ENCODE data around the gene KRT1.

The KRT1 gene

DNA sequence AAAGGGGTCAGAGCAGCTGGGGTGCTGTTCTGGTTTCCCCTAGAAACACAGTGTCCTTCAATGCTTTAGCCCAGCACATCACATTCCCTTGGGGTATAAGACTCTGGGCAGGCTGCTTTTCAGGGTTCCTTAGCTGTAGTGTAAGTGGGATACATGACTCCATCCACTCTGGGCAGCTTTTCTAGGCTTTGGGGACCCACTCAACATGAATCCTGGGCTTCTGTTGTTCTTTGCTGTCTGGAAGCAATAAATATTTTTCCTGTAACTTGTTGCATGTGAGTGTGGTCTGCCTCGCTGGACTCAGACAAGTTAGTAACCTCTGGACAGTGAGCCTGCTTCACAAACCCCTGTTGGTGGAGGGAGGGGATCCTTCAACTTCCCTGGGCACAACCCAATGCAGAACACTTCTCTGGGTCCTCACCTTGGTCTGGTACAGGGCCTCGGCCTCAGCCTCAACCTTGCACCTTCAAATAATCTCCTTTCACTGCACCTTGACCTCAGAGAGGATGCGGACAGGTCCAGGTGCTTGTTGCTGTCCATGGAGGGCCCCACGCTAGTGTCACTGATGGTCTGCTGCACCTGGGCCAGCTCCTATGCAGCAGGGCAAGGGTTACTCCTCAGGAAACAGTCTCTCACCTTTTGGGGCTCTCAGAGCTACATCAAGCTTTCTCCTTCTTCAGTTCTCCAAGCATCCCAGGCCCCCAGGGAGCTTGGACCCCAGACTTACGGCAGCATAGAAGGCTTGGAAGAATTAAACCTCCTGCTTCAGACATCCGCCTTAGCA is 48.3 kb downstream of the KRT1 start:
- H3K4me1 ChIP-seq (ENCODE audit: control insufficient read depth, low read depth, low read length), result no peaks in the 10 kb centered on the region
- H3K27me3 ChIP-seq (ENCODE audit: control insufficient read depth, insufficient read depth, low read length), result no peaks in the 10 kb centered on the region
- no peaks in the 10 kb centered on the region for H3K9me3 ChIP-seq (ENCODE audit: control insufficient read depth, low read depth, low read length)
- H3K4me3 ChIP-seq (ENCODE audit: low read length), result no peak overlapping the region
- H3K27ac ChIP-seq (ENCODE audit: low read length), result no peak overlapping the region
- H3K36me3 ChIP-seq (ENCODE audit: control insufficient read depth, low read depth, low read length), result no peaks in the 10 kb centered on the region
- H3K9ac ChIP-seq (ENCODE audit: low read length), result no peak overlapping the region

DNA sequence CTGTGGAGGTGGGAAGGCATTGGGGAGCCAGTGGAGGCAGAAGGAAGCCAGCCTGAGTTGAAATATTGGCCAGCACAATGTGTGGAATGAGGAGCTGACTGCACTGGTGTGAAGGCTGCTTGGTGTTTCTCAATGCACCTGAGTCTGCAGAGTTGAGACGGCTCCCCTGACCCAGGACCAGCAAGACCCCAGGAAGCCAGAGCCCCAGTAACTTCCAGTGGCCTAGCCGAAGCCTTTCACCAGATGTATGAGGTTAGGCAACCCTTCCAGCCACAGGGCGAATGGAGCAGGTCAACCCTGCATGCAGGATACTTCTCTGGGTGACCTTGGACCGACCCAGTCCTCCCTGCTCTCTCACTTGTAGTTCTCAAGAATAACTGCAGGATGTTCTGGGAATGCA is 48.9 kb downstream of the KRT1 start:
- Histone ChIP-seq H3K9me3 (ENCODE audit: control insufficient read depth, low read depth, low read length) (no peaks in the 10 kb centered on the region), H3K4me3 (ENCODE audit: low read length) (no peak overlapping the region), H3K27me3 (ENCODE audit: control insufficient read depth, insufficient read depth, low read length) (no peaks in the 10 kb centered on the region), H3K36me3 (ENCODE audit: control insufficient read depth, low read depth, low read length) (no peaks in the 10 kb centered on the region), H3K27ac (ENCODE audit: low read length) (no peak overlapping the region), H3K4me1 (ENCODE audit: control insufficient read depth, low read depth, low read length) (no peaks in the 10 kb centered on the region), H3K9ac (ENCODE audit: low read length) (no peak overlapping the region)

DNA sequence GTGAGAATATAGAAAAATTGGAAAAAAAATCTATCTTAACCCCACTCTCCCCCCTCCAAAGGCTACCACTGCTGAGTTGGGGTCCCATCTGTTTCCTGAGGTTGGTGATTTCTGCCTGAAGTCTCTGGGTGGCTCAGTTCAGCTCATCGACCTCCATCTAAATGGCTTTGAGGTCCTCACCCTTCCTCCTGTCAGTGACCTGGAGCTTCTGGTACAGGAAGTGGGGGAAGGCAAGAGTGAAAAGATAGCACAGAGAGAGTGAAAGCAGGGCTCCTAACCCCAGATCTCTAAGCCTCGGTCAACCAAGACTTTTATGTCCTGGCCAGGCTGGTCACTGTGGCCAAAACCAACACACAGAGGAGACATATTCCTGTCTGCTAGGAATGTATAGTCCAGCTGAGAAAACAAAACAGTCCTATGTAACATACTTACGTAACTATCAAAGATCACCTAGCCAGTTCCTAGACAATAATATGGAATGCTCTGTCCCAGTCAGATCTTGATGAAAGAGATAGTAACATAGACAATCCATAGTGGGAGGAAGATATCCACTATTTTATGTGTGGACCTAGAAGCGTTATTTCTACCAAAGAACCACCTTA is 49.5 kb downstream of the KRT1 start:
- Histone ChIP-seq H3K9me3 (ENCODE audit: control insufficient read depth, low read depth, low read length) (no peaks in the 10 kb centered on the region), H3K36me3 (ENCODE audit: control insufficient read depth, low read depth, low read length) (no peaks in the 10 kb centered on the region), H3K9ac (ENCODE audit: low read length) (no peak overlapping the region), H3K4me3 (ENCODE audit: low read length) (no peak overlapping the region), H3K27me3 (ENCODE audit: control insufficient read depth, insufficient read depth, low read length) (no peaks in the 10 kb centered on the region), H3K27ac (ENCODE audit: low read length) (no peak overlapping the region), H3K4me1 (ENCODE audit: control insufficient read depth, low read depth, low read length) (no peaks in the 10 kb centered on the region)

GRCh38 chr12:52630008-52630500 is 50.2 kb downstream of the KRT1 start:
- Histone ChIP-seq H3K27ac (ENCODE audit: low read length) (no peak overlapping the region), H3K27me3 (ENCODE audit: control insufficient read depth, insufficient read depth, low read length) (no peaks in the 10 kb centered on the region), H3K4me3 (ENCODE audit: low read length) (no peak overlapping the region), H3K9me3 (ENCODE audit: control insufficient read depth, low read depth, low read length) (no peaks in the 10 kb centered on the region), H3K36me3 (ENCODE audit: control insufficient read depth, low read depth, low read length) (no peaks in the 10 kb centered on the region), H3K9ac (ENCODE audit: low read length) (no peak overlapping the region), H3K4me1 (ENCODE audit: control insufficient read depth, low read depth, low read length) (no peaks in the 10 kb centered on the region)

GRCh38 chr12:52629281-52630007 is 50.8 kb downstream of the KRT1 start:
- Histone ChIP-seq H3K9me3 (ENCODE audit: control insufficient read depth, low read depth, low read length) (no peaks in the 10 kb centered on the region), H3K4me3 (ENCODE audit: low read length) (no peak overlapping the region), H3K36me3 (ENCODE audit: control insufficient read depth, low read depth, low read length) (no peaks in the 10 kb centered on the region), H3K9ac (ENCODE audit: low read length) (no peak overlapping the region), H3K27me3 (ENCODE audit: control insufficient read depth, insufficient read depth, low read length) (no peaks in the 10 kb centered on the region), H3K27ac (ENCODE audit: low read length) (no peak overlapping the region), H3K4me1 (ENCODE audit: control insufficient read depth, low read depth, low read length) (no peaks in the 10 kb centered on the region)

- H3K4me3 ChIP-seq (ENCODE audit: low read length), result no peak overlapping the region
- H3K9ac ChIP-seq (ENCODE audit: low read length), result no peak overlapping the region
- no peaks in the 10 kb centered on the region for H3K4me1 ChIP-seq (ENCODE audit: control insufficient read depth, low read depth, low read length)
- no peaks in the 10 kb centered on the region for H3K36me3 ChIP-seq (ENCODE audit: control insufficient read depth, low read depth, low read length)
- H3K27me3 ChIP-seq (ENCODE audit: control insufficient read depth, insufficient read depth, low read length), result no peaks in the 10 kb centered on the region
- no peaks in the 10 kb centered on the region for H3K9me3 ChIP-seq (ENCODE audit: control insufficient read depth, low read depth, low read length)
- no peak overlapping the region for H3K27ac ChIP-seq (ENCODE audit: low read length)
These were observed 51.4 kb downstream of the KRT1 start for GRCh38 chr12:52628841-52629240.

GRCh38 chr12:52628111-52628507 is 52.1 kb downstream of the KRT1 start:
- Histone ChIP-seq H3K27me3 (ENCODE audit: control insufficient read depth, insufficient read depth, low read length) (no peaks in the 10 kb centered on the region), H3K4me1 (ENCODE audit: control insufficient read depth, low read depth, low read length) (no peaks in the 10 kb centered on the region), H3K4me3 (ENCODE audit: low read length) (no peak overlapping the region), H3K27ac (ENCODE audit: low read length) (no peak overlapping the region), H3K9me3 (ENCODE audit: control insufficient read depth, low read depth, low read length) (no peaks in the 10 kb centered on the region), H3K9ac (ENCODE audit: low read length) (no peak overlapping the region), H3K36me3 (ENCODE audit: control insufficient read depth, low read depth, low read length) (no peaks in the 10 kb centered on the region)

DNA sequence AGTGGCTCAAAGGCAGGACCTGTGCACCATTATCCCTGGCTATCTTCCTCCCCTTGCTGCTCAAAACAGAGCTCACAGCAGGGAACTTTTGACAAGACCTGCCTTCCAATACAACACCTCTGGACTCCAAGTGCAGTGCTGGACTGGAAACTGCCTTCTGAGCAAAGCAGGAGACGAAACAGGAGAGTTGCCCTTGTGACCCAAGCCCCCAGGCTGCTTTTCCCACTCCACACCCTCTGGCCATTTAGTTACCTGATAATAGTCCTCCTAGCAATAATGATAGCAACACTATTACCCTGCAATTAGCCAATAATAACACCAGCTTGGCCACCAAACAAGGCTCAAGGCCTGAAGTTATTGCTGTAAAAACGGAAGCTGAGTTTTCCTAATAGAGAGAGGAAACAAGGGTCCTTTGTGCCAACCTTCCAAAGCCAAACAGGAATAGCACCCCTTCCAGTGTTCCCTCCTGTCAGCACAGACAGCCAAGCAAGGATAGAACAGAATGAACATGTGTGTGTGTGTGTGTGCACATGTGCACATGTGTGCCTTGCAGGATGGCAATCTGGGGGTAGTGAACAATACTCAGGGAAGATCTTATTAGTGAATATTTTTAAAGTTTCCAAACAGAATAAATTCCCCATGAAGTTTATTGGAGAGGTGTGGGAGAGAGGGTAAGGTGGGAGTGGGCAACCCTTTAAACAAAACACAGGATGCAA is 52.7 kb downstream of the KRT1 start:
- no peak overlapping the region for H3K4me3 ChIP-seq (ENCODE audit: low read length)
- no peak overlapping the region for H3K9ac ChIP-seq (ENCODE audit: low read length)
- no peaks in the 10 kb centered on the region for H3K27me3 ChIP-seq (ENCODE audit: control insufficient read depth, insufficient read depth, low read length)
- no peaks in the 10 kb centered on the region for H3K4me1 ChIP-seq (ENCODE audit: control insufficient read depth, low read depth, low read length)
- H3K27ac ChIP-seq (ENCODE audit: low read length), result no peak overlapping the region
- H3K9me3 ChIP-seq (ENCODE audit: control insufficient read depth, low read depth, low read length), result no peaks in the 10 kb centered on the region
- no peaks in the 10 kb centered on the region for H3K36me3 ChIP-seq (ENCODE audit: control insufficient read depth, low read depth, low read length)

Data from iPS-18a (cell line).